ENCODE data around the gene HLA-DQA1. TPM values are rescaled to one million over a fixed set of nuclear protein-coding genes. Genes with fewer than 3 reads are reported as not detected.

The HLA-DQA1 gene
- total RNA-seq, 1 experiment from 2014 or later, result not detected

DNA sequence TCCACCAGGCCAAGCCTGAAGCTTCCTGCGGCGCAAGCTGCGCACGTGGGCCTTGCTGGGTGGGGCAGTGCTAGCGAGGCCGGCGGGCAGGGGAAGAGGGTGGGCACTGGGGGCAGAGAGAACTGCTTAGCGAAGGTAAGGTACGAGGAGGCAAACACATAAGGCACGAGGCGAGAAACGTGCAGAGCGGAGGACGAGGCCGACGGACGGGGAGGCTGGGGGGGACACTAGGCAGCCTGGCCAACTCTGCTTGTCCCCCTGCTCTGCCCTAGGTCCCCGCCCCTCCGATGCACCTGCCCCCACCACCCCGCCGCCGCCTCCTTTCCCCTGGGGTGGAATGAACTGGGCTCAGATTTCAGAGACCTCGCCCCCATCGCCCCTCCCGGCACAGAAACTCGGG lies 27.1 kb downstream of the HLA-DQA1 start:
- no peak for DNase-seq (ENCODE audit: unreplicated experiment)
- Mint-ChIP-seq H3K36me3 (ENCODE audit: insufficient read depth, unreplicated experiment) (no peaks in the 10 kb centered on the region), H3K4me3 (ENCODE audit: unreplicated experiment) (no peak overlapping the region), H3K27me3 (ENCODE audit: insufficient read depth, unreplicated experiment) (peaks cover 70% of the 10 kb centered on the region), H3K27ac (ENCODE audit: low read depth, unreplicated experiment) (no peak overlapping the region), H3K4me1 (ENCODE audit: insufficient read depth, unreplicated experiment) (no peaks in the 10 kb centered on the region), H3K9me3 (ENCODE audit: unreplicated experiment) (no peaks in the 10 kb centered on the region)
- no TSS peak for BruUV-seq (replicated peaks)
- TF ChIP-seq, protein P1, sequence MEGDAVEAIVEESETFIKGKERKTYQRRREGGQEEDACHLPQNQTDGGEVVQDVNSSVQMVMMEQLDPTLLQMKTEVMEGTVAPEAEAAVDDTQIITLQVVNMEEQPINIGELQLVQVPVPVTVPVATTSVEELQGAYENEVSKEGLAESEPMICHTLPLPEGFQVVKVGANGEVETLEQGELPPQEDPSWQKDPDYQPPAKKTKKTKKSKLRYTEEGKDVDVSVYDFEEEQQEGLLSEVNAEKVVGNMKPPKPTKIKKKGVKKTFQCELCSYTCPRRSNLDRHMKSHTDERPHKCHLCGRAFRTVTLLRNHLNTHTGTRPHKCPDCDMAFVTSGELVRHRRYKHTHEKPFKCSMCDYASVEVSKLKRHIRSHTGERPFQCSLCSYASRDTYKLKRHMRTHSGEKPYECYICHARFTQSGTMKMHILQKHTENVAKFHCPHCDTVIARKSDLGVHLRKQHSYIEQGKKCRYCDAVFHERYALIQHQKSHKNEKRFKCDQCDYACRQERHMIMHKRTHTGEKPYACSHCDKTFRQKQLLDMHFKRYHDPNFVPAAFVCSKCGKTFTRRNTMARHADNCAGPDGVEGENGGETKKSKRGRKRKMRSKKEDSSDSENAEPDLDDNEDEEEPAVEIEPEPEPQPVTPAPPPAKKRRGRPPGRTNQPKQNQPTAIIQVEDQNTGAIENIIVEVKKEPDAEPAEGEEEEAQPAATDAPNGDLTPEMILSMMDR (IDR thresholded peaks at IDR 0.05; ENCODE audit: unreplicated experiment), result no peak
- intact Hi-C loops (cut with micrococcal nuclease), result no loop called here
- ChIA-PET POLR2A (no interaction called here), CTCF (no interaction called here)

DNA sequence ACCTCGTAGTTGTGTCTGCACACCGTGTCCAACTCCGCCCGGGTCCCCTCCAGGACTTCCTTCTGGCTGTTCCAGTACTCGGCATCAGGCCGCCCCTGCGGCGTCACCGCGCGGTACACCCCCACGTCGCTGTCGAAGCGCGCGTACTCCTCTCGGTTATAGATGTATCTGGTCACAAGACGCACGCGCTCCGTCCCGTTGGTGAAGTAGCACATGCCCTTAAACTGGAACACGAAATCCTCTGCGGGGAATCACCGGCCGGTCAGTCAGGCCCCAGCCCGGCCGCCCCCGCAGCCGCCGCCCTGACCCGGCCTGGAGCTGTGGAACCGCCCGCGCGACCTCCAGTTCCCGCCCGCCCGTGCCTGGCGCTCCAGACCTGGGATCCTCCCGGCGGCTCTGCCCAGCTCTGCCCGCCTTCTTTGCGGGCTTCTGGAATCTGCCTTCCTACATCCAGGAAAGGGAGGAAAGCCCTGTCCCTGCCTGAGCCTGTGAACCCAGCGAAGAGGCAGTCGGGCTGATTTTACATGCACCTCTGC lies 27.7 kb downstream of the HLA-DQA1 start:
- TF ChIP-seq, protein P1 (IDR thresholded peaks at IDR 0.05; ENCODE audit: unreplicated experiment), result no peak
- Mint-ChIP-seq H3K4me3 (ENCODE audit: unreplicated experiment) (no peak overlapping the region), H3K4me1 (ENCODE audit: insufficient read depth, unreplicated experiment) (no peaks in the 10 kb centered on the region), H3K9me3 (ENCODE audit: unreplicated experiment) (no peaks in the 10 kb centered on the region), H3K27me3 (ENCODE audit: insufficient read depth, unreplicated experiment) (peaks cover 70% of the 10 kb centered on the region), H3K36me3 (ENCODE audit: insufficient read depth, unreplicated experiment) (no peaks in the 10 kb centered on the region), H3K27ac (ENCODE audit: low read depth, unreplicated experiment) (no peak overlapping the region)
- DNase-seq (ENCODE audit: unreplicated experiment), result no peak
- CTCF ChIA-PET, result no interaction called here
- intact Hi-C loops (cut with micrococcal nuclease), result no loop called here
- no TSS peak for BruUV-seq (replicated peaks)
- POLR2A ChIA-PET, result no interaction called here

DNA sequence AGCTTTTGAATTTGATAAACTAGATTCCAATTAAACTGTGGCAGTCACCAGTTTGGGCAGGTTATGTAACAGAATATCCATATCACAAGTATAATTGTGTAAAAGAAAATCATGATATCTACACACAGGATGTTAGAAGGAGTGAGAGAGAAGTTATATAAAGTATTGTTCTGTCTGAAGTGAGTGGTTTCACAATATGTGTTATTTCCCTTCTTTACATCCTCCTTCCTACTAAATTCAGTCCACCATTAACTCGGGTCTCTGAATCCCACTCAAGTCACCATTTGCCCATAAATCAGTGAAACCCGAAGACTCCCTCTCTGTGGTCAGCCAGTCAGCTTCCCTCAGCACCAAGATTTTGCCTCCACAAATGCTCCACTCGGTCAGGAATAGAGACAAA lies 28.5 kb downstream of the HLA-DQA1 start:
- H3K27ac Mint-ChIP-seq (ENCODE audit: low read depth, unreplicated experiment), result no peak overlapping the region
- H3K27me3 Mint-ChIP-seq (ENCODE audit: insufficient read depth, unreplicated experiment), result peaks cover 72% of the 10 kb centered on the region
- TF ChIP-seq, protein P1 (IDR thresholded peaks at IDR 0.05; ENCODE audit: unreplicated experiment), result no peak
- no peak overlapping the region for H3K4me3 Mint-ChIP-seq (ENCODE audit: unreplicated experiment)
- no peaks in the 10 kb centered on the region for H3K4me1 Mint-ChIP-seq (ENCODE audit: insufficient read depth, unreplicated experiment)
- no TSS peak for BruUV-seq (replicated peaks)
- POLR2A ChIA-PET, result no interaction called here
- no peaks in the 10 kb centered on the region for H3K36me3 Mint-ChIP-seq (ENCODE audit: insufficient read depth, unreplicated experiment)
- CTCF ChIA-PET, result no interaction called here
- no peaks in the 10 kb centered on the region for H3K9me3 Mint-ChIP-seq (ENCODE audit: unreplicated experiment)
- intact Hi-C loops (cut with micrococcal nuclease), result no loop called here
- no peak for DNase-seq (ENCODE audit: unreplicated experiment)

DNA sequence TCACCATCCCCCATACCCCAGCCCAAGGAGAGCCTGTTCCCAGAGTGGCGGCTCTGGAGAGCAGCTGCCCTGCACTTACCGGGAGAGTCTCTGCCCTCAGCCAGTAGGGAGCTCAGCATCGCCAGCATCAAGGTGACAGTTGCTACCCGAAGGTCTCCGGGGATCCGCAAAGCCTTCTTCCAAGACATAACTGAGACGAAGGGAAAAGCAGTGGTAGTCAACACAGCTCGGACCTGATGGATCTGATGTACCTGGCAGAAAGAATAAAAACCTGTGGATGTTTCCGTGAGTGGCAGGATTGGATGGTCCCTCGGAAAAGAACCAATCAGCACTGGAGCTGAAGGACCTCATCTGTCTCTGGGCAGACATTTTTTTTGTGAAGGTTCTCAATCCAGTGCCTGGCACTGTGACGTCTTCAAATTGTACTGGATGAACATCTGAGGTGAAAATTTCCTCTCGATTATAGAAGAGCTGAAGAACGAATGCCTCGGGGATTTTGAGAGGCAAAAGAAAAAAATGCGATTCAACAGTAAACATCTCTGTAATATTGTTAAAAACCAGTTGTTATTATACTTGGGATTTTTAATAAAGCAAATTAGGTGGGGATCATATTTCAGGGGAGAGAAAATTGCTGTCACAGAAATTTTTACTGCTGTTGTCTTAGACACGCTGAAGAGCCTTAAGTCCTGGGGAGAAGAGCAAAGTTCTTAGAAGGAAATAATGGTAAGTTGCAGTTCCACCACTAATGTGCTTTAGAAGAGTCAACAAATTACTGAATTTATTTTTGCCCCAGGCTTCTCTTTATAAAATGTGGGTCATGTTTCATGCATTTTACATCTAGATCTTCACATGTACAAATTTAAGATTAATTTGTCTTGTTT lies 29.5 kb downstream of the HLA-DQA1 start, which contains the start of gene HLA-DQB1:
Gene HLA-DQB1, minus strand, starts transcription at position 238 of the 881 bp plus-strand sequence. Its CDS starts 50 bp downstream, at position 188.
- ChIA-PET CTCF (interaction anchor here (0.6 to 1.5 kb wide), 2 partner anchors 33 to 173 kb away, joined by 3 to 4 read pairs; no protein-coding TSS in a partner anchor), POLR2A (no interaction called here)
- TF ChIP-seq, protein P1 (IDR thresholded peaks at IDR 0.05; ENCODE audit: unreplicated experiment), result no peak
- Mint-ChIP-seq H3K36me3 (ENCODE audit: insufficient read depth, unreplicated experiment) (no peaks in the 10 kb centered on the region), H3K27ac (ENCODE audit: low read depth, unreplicated experiment) (no peak within 1 kb of the TSS), H3K27me3 (ENCODE audit: insufficient read depth, unreplicated experiment) (peaks cover 78% of the 10 kb centered on the region), H3K4me1 (ENCODE audit: insufficient read depth, unreplicated experiment) (no peaks in the 10 kb centered on the region), H3K9me3 (ENCODE audit: unreplicated experiment) (no peaks in the 10 kb centered on the region), H3K4me3 (ENCODE audit: unreplicated experiment) (no peak within 1 kb of the TSS)
- intact Hi-C loops (cut with micrococcal nuclease), result no loop called here
- peak; percentile 35 for DNase-seq (ENCODE audit: unreplicated experiment)
- BruUV-seq (replicated peaks), result no TSS peak
